A673 (cell line): ENCODE measurements around the gene CHST15. TPM values are rescaled to one million over a fixed set of nuclear protein-coding genes. Genes with fewer than 3 reads are reported as not detected.
"Not testable (repeated sequence)": the region's sequence is repeated elsewhere in the genome, so short reads cannot be mapped to it uniquely, and the experiment has no call there.

ENCODE experiments used
- BruUV-seq: library from RNA; stranded (reverse); fragments of 400-500 nt; replicated peaks from 2 replicates; lab custom pipeline; 2021; lab: Mats Ljungman, UMichigan
- CTCF ChIA-PET: fragments of 300-600 bp; sonication (Branson Sonifier 250); formaldehyde crosslinking; loops from one replicate; lab custom pipeline; 2022; ENCODE audit warnings: antibody characterized with exemption; lab: Charles Lee
- POLR2A ChIA-PET: fragments of 300-600 bp; sonication (Branson Sonifier 250); formaldehyde crosslinking; loops from one replicate; lab custom pipeline; 2022; ENCODE audit warnings: antibody characterized with exemption; ENCODE audit not compliant: low non-redundant PET; lab: Charles Lee
- DNase-seq: peaks from one replicate; pipeline ENCODE4 v3.0.0-alpha.2; 2015; ENCODE audit warnings: low spot score
- H3K27ac ChIP-seq: fragments of 200-600 bp; sonication (generic); 2 replicates; pipeline ENCODE4 v1.5.1; 2016; ENCODE audit warnings: mixed run types, low read depth, mild to moderate bottlenecking, mixed read lengths, antibody characterized with exemption, low read length; ENCODE audit not compliant: poor library complexity, severe bottlenecking
- H3K27me3 ChIP-seq: fragments of 200-600 bp; sonication (generic); replicated peaks from 2 replicates; pipeline ENCODE4 v1.6.1; 2017; ENCODE audit warnings: mixed run types, low read depth, mild to moderate bottlenecking, mixed read lengths, antibody characterized with exemption, low read length; ENCODE audit not compliant: insufficient read depth, poor library complexity
- H3K36me3 ChIP-seq: fragments of 200-600 bp; sonication (generic); 2 replicates; pipeline ENCODE4 v1.6.1; 2016; ENCODE audit warnings: mixed run types, mild to moderate bottlenecking, mixed read lengths, antibody characterized with exemption, low read length; ENCODE audit not compliant: insufficient read depth, poor library complexity, severe bottlenecking
- H3K4me1 ChIP-seq: fragments of 200-600 bp; sonication (generic); 2 replicates; pipeline ENCODE4 v1.6.1; 2017; ENCODE audit warnings: mixed run types, mild to moderate bottlenecking, mixed read lengths, antibody characterized with exemption, low read length; ENCODE audit not compliant: insufficient read depth, poor library complexity, severe bottlenecking
- H3K4me3 ChIP-seq: fragments of 200-600 bp; sonication (generic); 2 replicates; pipeline ENCODE4 v1.5.1; 2016; ENCODE audit warnings: low read depth, mixed run types, mild to moderate bottlenecking, mixed read lengths, low read length; ENCODE audit not compliant: poor library complexity, severe bottlenecking
- H3K9me3 ChIP-seq: fragments of 200-600 bp; sonication (generic); 2 replicates; pipeline ENCODE4 v1.6.1; 2016; ENCODE audit warnings: mixed run types, low read depth, mild to moderate bottlenecking, mixed read lengths, antibody characterized with exemption, low read length; ENCODE audit not compliant: poor library complexity, severe bottlenecking
- CTCF ChIP-seq: fragments of 300-800, 200-600 bp; sonication (generic); conservative IDR thresholded peaks from 2 replicates; pipeline ENCODE4 v1.5.1; 2017; ENCODE audit warnings: low read depth, mild to moderate bottlenecking, antibody characterized with exemption, low read length, moderate library complexity, mixed read lengths
- EZH2 ChIP-seq: fragments of 200-600 bp; sonication (generic); IDR thresholded peaks from 2 replicates; pipeline ENCODE4 v1.6.1; 2017; ENCODE audit warnings: borderline replicate concordance, low read depth, mild to moderate bottlenecking, mixed read lengths, antibody characterized with exemption, low read length; ENCODE audit not compliant: poor library complexity, severe bottlenecking
- intact Hi-C: fragments of 100-400 bp; cut with micrococcal nuclease; formaldehyde crosslinking; loops from one replicate; pipeline ENCODE4 v1.10.0; 2022; ENCODE audit not compliant: unreplicated experiment
- total RNA-seq: library from RNA; stranded (reverse); gene quantifications from 2 replicates; pipeline ENCODE4 v1.2.3, GENCODE V29; 2021

The CHST15 gene
- total RNA-seq, 1 experiment from 2014 or later: 1.7 TPM

GRCh38 chr10:124035928-124036558, 57.4 kb downstream of the CHST15 start:
- no peak overlapping the region for H3K4me3 ChIP-seq
- BruUV-seq: no TSS peak
- CTCF ChIA-PET: no interaction called here
- intact Hi-C loops: no loop called here
- H3K36me3 ChIP-seq: no peaks in the 10 kb centered on the region
- no peaks in the 10 kb centered on the region for H3K4me1 ChIP-seq
- no peak for DNase-seq
- TF ChIP-seq EZH2: no peak
- no peak for TF ChIP-seq CTCF
- H3K27ac ChIP-seq: no peak overlapping the region
- POLR2A ChIA-PET: no interaction called here
- peaks cover 6% of the 10 kb centered on the region for H3K27me3 ChIP-seq
- no peaks in the 10 kb centered on the region for H3K9me3 ChIP-seq

GRCh38 chr10:124035306-124035927, 58.0 kb downstream of the CHST15 start:
- DNase-seq: no peak
- no peaks in the 10 kb centered on the region for H3K36me3 ChIP-seq
- intact Hi-C loops: no loop called here
- H3K9me3 ChIP-seq: no peaks in the 10 kb centered on the region
- peaks cover 6% of the 10 kb centered on the region for H3K27me3 ChIP-seq
- H3K27ac ChIP-seq: no peak overlapping the region
- CTCF ChIA-PET: no interaction called here
- no TSS peak for BruUV-seq
- POLR2A ChIA-PET: no interaction called here
- TF ChIP-seq EZH2 (no peak), CTCF (no peak)
- no peaks in the 10 kb centered on the region for H3K4me1 ChIP-seq
- no peak overlapping the region for H3K4me3 ChIP-seq

GRCh38 chr10:124034576-124035305, 58.7 kb downstream of the CHST15 start:
- CTCF ChIA-PET, H3K36me3 ChIP-seq, intact Hi-C loops, H3K27ac ChIP-seq, H3K4me3 ChIP-seq, H3K27me3 ChIP-seq, BruUV-seq, H3K4me1 ChIP-seq, DNase-seq, POLR2A ChIA-PET, H3K9me3 ChIP-seq: not testable (repeated sequence)
